CD14-positive monocyte (primary cell): ENCODE data around the gene CD22. TPM values are rescaled to one million over a fixed set of nuclear protein-coding genes. Genes with fewer than 3 reads are reported as not detected.

Experiments used
- DNase-seq, 3 donors: peaks; one replicate each; pipeline ENCODE4 v3.0.0-alpha.2; 2011 to 2022
- H2AFZ ChIP-seq: 2 replicates; pipeline ENCODE4 v1.6.0; 2012; ENCODE audit warnings: mild to moderate bottlenecking, low read depth, low read length, inconsistent platforms; ENCODE audit not compliant: insufficient read depth, poor library complexity, severe bottlenecking
- H3K27ac ChIP-seq, 2 donors: 1 replicate in 1 of 2; 2 replicates in 1 of 2; pipeline ENCODE4 v1.5.1; 2012 to 2013; ENCODE audit warnings: low read length in 2 of 2, control low read depth in 1 of 2, inconsistent platforms in 1 of 2, low read depth in 1 of 2, mild to moderate bottlenecking in 1 of 2
- H3K27me3 ChIP-seq, 2 donors: one replicate each; pipeline versions ENCODE4 v1.6.0 to v1.6.1; 2011 to 2013; ENCODE audit warnings: low read length in 2 of 2; ENCODE audit not compliant: control insufficient read depth in 2 of 2, insufficient read depth in 2 of 2
- H3K36me3 ChIP-seq, 2 donors: replicated peaks in 1 of 2; 1 replicate in 1 of 2; 2 replicates in 1 of 2; pipeline versions ENCODE4 v1.5.1 to v1.6.1; 2012 to 2013; ENCODE audit warnings: low read length in 2 of 2, control low read depth in 1 of 2, inconsistent platforms in 1 of 2, mild to moderate bottlenecking in 1 of 2; ENCODE audit not compliant: insufficient read depth in 2 of 2, control insufficient read depth in 1 of 2
- H3K4me1 ChIP-seq, 2 donors: 1 replicate in 1 of 2; 2 replicates in 1 of 2; pipeline versions ENCODE4 v1.5.1 to v1.6.1; 2012 to 2013; ENCODE audit warnings: low read length in 2 of 2, control low read depth in 1 of 2, inconsistent platforms in 1 of 2, mild to moderate bottlenecking in 1 of 2, moderate library complexity in 1 of 2; ENCODE audit not compliant: insufficient read depth in 2 of 2, control insufficient read depth in 1 of 2
- H3K4me2 ChIP-seq: replicated peaks from 2 replicates; pipeline ENCODE3; 2012; ENCODE audit warnings: low read length, moderate library complexity, mild to moderate bottlenecking; ENCODE audit not compliant: poor library complexity, severe bottlenecking; ENCODE audit errors: extremely low read depth
- H3K4me3 ChIP-seq, 3 experiments: fragments of 200-600 bp in 1 of 3; sonication (generic) in 1 of 3; replicated peaks in 1 of 3; 1 replicate in 2 of 3; 2 replicates in 1 of 3; pipeline ENCODE4 v1.5.1; 2011 to 2013; ENCODE audit warnings: low read length in 3 of 3, mild to moderate bottlenecking in 3 of 3, control low read depth in 2 of 3, low read depth in 2 of 3, inconsistent platforms in 1 of 3, moderate library complexity in 1 of 3
- H3K79me2 ChIP-seq: 2 replicates; pipeline ENCODE4 v1.6.0; 2012; ENCODE audit warnings: mild to moderate bottlenecking, control low read depth, inconsistent platforms, low read length, moderate library complexity; ENCODE audit not compliant: insufficient read depth
- H3K9ac ChIP-seq: 2 replicates; pipeline ENCODE4 v1.6.0; 2017; ENCODE audit warnings: low read length, mild to moderate bottlenecking; ENCODE audit not compliant: insufficient read depth, poor library complexity, severe bottlenecking
- H3K9me3 ChIP-seq, 2 donors: replicated peaks in 1 of 2; 1 replicate in 1 of 2; 2 replicates in 1 of 2; pipeline versions ENCODE4 v1.5.1 to v1.6.1; 2012 to 2013; ENCODE audit warnings: low read length in 2 of 2, control low read depth in 1 of 2; ENCODE audit not compliant: control insufficient read depth in 1 of 2, insufficient read depth in 1 of 2
- H4K20me1 ChIP-seq: 2 replicates; pipeline ENCODE4 v1.6.0; 2012; ENCODE audit warnings: mild to moderate bottlenecking, low read length, control low read depth, moderate library complexity; ENCODE audit not compliant: insufficient read depth
- H3K27ac Mint-ChIP-seq, 7 donors: one replicate each; pipeline ENCODE4 v1.8.0; 2020; ENCODE audit warnings: mild to moderate bottlenecking in 7 of 7, mixed read lengths in 7 of 7, moderate library complexity in 6 of 7, inconsistent platforms in 2 of 7
- H3K27me3 Mint-ChIP-seq, 3 donors: one replicate each; pipeline ENCODE4 v1.8.0; 2021 to 2022; ENCODE audit warnings: low read depth in 3 of 3, mild to moderate bottlenecking in 3 of 3, mixed read lengths in 3 of 3, moderate library complexity in 3 of 3, inconsistent platforms in 1 of 3
- H3K36me3 Mint-ChIP-seq, 2 donors: one replicate each; pipeline ENCODE4 v1.8.0; 2020; ENCODE audit warnings: mixed read lengths in 2 of 2, inconsistent platforms in 1 of 2, mild to moderate bottlenecking in 1 of 2
- H3K4me1 Mint-ChIP-seq: one replicate; pipeline ENCODE4 v1.8.0; 2020; ENCODE audit warnings: mild to moderate bottlenecking, mixed read lengths
- H3K4me3 Mint-ChIP-seq, 2 donors: one replicate each; pipeline ENCODE4 v1.8.0; 2020; ENCODE audit warnings: mild to moderate bottlenecking in 2 of 2, mixed read lengths in 2 of 2, moderate library complexity in 1 of 2
- H3K9me3 Mint-ChIP-seq, 7 donors: one replicate each; pipeline ENCODE4 v1.8.0; 2020 to 2022; ENCODE audit warnings: mixed read lengths in 7 of 7, mild to moderate bottlenecking in 6 of 7, moderate library complexity in 6 of 7, inconsistent platforms in 2 of 7
- CTCF ChIP-seq: fragments of 200-600 bp; IDR thresholded peaks from one replicate; pipeline ENCODE4 v1.8.0; 2022; ENCODE audit warnings: antibody characterized with exemption, mild to moderate bottlenecking
- WGBS: methylation state at CpG from one replicate; pipeline ENCODE4 v1.1.5; 2013; ENCODE audit warnings: missing lambda C conversion rate; ENCODE audit not compliant: insufficient coverage; 5-methylcytosine and 5-hydroxymethylcytosine counted together
- intact Hi-C, 2 donors: fragments of 100-400 bp; cut with micrococcal nuclease; formaldehyde crosslinking; loops; one replicate each; pipeline versions ENCODE4 v1.15.0 to v1.15.1; 2023
- polyA plus RNA-seq, 3 donors: library from polyadenylated mRNA; depleted of rRNA in 1 of 3; unstranded in 2 of 3; stranded (reverse) in 1 of 3; fragments of 300-500 nt in 2 of 3; fragments of >200 nt in 1 of 3; fragmentation: Illumina TruSeq in 2 of 3; gene quantifications; 1 replicate in 2 of 3; 2 replicates in 1 of 3; pipeline ENCODE4 v1.2.3, GENCODE V29; 2012 to 2021

Gene CD22
- polyA plus RNA-seq, 3 donors: 0.24 to 4.8 (median 0.88) TPM

- peak within 1 kb of the TSS in 2 of 7 donors; percentile 4 to 67 for H3K27ac Mint-ChIP-seq
- H3K9me3 Mint-ChIP-seq: peaks cover 0 to 2% (median 0%) of the 10 kb centered on the region in 7 donors
- Histone ChIP-seq H3K9ac (no peak within 1 kb of the TSS), H4K20me1 (no peaks in the 10 kb centered on the region), H3K9me3 (no peaks in the 10 kb centered on the region), H3K4me1 (peaks cover 12 to 13% of the 10 kb centered on the region in 2 donors), H3K79me2 (no peaks in the 10 kb centered on the region), H3K27ac (no peak within 1 kb of the TSS), H3K36me3 (no peaks in the 10 kb centered on the region), H3K4me2 (no peak within 1 kb of the TSS), H2AFZ (no peak within 1 kb of the TSS), H3K27me3 (peaks cover 0 to 7% of the 10 kb centered on the region in 2 donors), H3K4me3 (no peak within 1 kb of the TSS)
- peaks cover 13% of the 10 kb centered on the region for H3K4me1 Mint-ChIP-seq
- no peak within 1 kb of the TSS for H3K4me3 Mint-ChIP-seq
- no peak for TF ChIP-seq CTCF
- intact Hi-C loops: no loop called here
- peaks cover 13 to 17% (median 15%) of the 10 kb centered on the region in 3 donors for H3K27me3 Mint-ChIP-seq
- WGBS: 89% methylated on average over 7 of the region's 12 CpGs
- H3K36me3 Mint-ChIP-seq: no peaks in the 10 kb centered on the region
- no peak for DNase-seq
Measured at GRCh38 chr19:35291916-35292315, 37.1 kb upstream of the CD22 start, which contains the start of gene MAG. TSS of gene MAG (plus strand) at chr19:35292161. CDS start at chr19:35295409, 3,248 bp downstream.

GRCh38 chr19:35292421-35293362 lies 36.3 kb upstream of the CD22 start:
- 93% methylated on average over 16 of the region's 23 CpGs for WGBS
- Histone ChIP-seq H3K9me3 (no peaks in the 10 kb centered on the region), H3K4me1 (peaks cover 12 to 13% of the 10 kb centered on the region in 2 donors), H3K4me2 (no peak overlapping the region), H3K9ac (no peak overlapping the region), H3K27me3 (peaks cover 0 to 7% of the 10 kb centered on the region in 2 donors), H3K27ac (no peak overlapping the region), H4K20me1 (no peaks in the 10 kb centered on the region), H3K79me2 (no peaks in the 10 kb centered on the region), H2AFZ (no peak overlapping the region), H3K36me3 (no peaks in the 10 kb centered on the region), H3K4me3 (no peak overlapping the region)
- Mint-ChIP-seq H3K4me1 (peaks cover 13% of the 10 kb centered on the region), H3K4me3 (no peak overlapping the region), H3K36me3 (no peaks in the 10 kb centered on the region), H3K27me3 (peaks cover 13 to 17% (median 15%) of the 10 kb centered on the region in 3 donors), H3K9me3 (peaks cover 0 to 2% (median 0%) of the 10 kb centered on the region in 7 donors), H3K27ac (peak overlapping the region in 1 of 7 donors; percentile 4)
- intact Hi-C loops: no loop called here
- no peak for TF ChIP-seq CTCF
- DNase-seq: no peak
